Kidney (tissue), 14 donors: ENCODE measurements around the gene SLC4A8. TPM values are rescaled to one million over a fixed set of nuclear protein-coding genes. Genes with fewer than 3 reads are reported as not detected.
"Not testable (repeated sequence)": the region's sequence is repeated elsewhere in the genome, so short reads cannot be mapped to it uniquely, and the experiment has no call there.

Source experiments
- DNase-seq, 5 donors: peaks; one replicate each; pipeline ENCODE4 v3.0.0-alpha.2; 2013 to 2020
- FAIRE-seq: peaks from 2 replicates; lab custom pipeline; 2012; peaks lifted over from hg19 to GRCh38; lab: Jason Lieb, UNC
- H3K27ac ChIP-seq, 2 donors: one replicate each; pipeline ENCODE4 v1.7.0; 2013; ENCODE audit warnings: low read depth in 2 of 2, low read length in 2 of 2, inconsistent platforms in 1 of 2
- H3K27me3 ChIP-seq: one replicate; pipeline ENCODE4 v1.7.1; 2013; ENCODE audit warnings: low read length, inconsistent platforms; ENCODE audit not compliant: control insufficient read depth, insufficient read depth
- H3K36me3 ChIP-seq, 3 donors: one replicate each; pipeline versions ENCODE4 v1.7.0 to v1.7.1; 2013; ENCODE audit warnings: low read length in 3 of 3, control low read depth in 1 of 3, inconsistent platforms in 1 of 3; ENCODE audit not compliant: insufficient read depth in 3 of 3, control insufficient read depth in 2 of 3
- H3K4me1 ChIP-seq, 3 donors: one replicate each; pipeline versions ENCODE4 v1.7.0 to v1.7.1; 2013; ENCODE audit warnings: low read length in 3 of 3, inconsistent platforms in 1 of 3, low read depth in 1 of 3; ENCODE audit not compliant: control insufficient read depth in 2 of 3, insufficient read depth in 2 of 3
- H3K4me3 ChIP-seq, 3 donors: one replicate each; pipeline versions ENCODE4 v1.7.0 to v1.8.1; 2013; ENCODE audit warnings: low read length in 3 of 3, control low read depth in 1 of 3, inconsistent platforms in 1 of 3
- H3K9ac ChIP-seq, 3 donors: one replicate each; pipeline versions ENCODE4 v1.7.0 to v1.7.1; 2013; ENCODE audit warnings: low read length in 3 of 3, control low read depth in 1 of 3, inconsistent platforms in 1 of 3
- H3K9me3 ChIP-seq, 3 donors: one replicate each; pipeline versions ENCODE4 v1.7.0 to v1.7.1; 2013; ENCODE audit warnings: low read length in 3 of 3, control low read depth in 1 of 3, inconsistent platforms in 1 of 3; ENCODE audit not compliant: control insufficient read depth in 2 of 3, insufficient read depth in 1 of 3
- CTCF ChIP-seq: IDR thresholded peaks from 3 replicates; pipeline ENCODE4 v1.5.1; 2012; ENCODE audit warnings: mild to moderate bottlenecking, moderate library complexity, borderline replicate concordance; ENCODE audit not compliant: insufficient read depth; ENCODE audit errors: extremely low read depth
- intact Hi-C: fragments of 100-400 bp; cut with DNase I; formaldehyde crosslinking; loops from one replicate; pipeline ENCODE4 v1.11.1; 2022
- polyA plus RNA-seq: library from polyadenylated mRNA; stranded (reverse); fragments of 350-450 nt; fragmentation: Illumina TruSeq; extraction: RNeasy Lipid Tissue Mini Kit (QIAGEN cat#74804); gene quantifications from one replicate; pipeline ENCODE4 v1.2.3, GENCODE V29; 2014; ENCODE audit warnings: low read depth, low replicate concordance; ENCODE audit not compliant: insufficient read depth
- total RNA-seq: library from RNA; stranded (reverse); fragmentation: NEBNext Ultra II Directional; extraction: Animal tissue kit (Norgen Biotek cat#: 25700); gene quantifications from one replicate; pipeline ENCODE4 v1.2.1, GENCODE V29; 2021
- donor health status: control.
- donor health status: control.
- donor health status: control.
- donor health status: control.
- donor health status: control.
- donor health status: DM: yes; HTN: yes; CAD: no.
- donor health status: Normal renal cell carcinoma (clear cell type).

The SLC4A8 gene
- total and polyA plus RNA-seq, 2 donors from 2014 or later, result 2.4 to 3.4 TPM

- no peak for FAIRE-seq
- DNase-seq, result no peak
- intact Hi-C loops, result no loop called here
Measured at GRCh38 chr12:51511546-51512260, 87.1 kb downstream of the SLC4A8 start.

GRCh38 chr12:51512438-51512837 lies 87.8 kb downstream of the SLC4A8 start:
- no peaks in the 10 kb centered on the region for H3K27me3 ChIP-seq
- intact Hi-C loops, result no loop called here
- H3K27ac ChIP-seq, result no peak overlapping the region
- DNase-seq, result no peak
- no peaks in the 10 kb centered on the region for H3K36me3 ChIP-seq
- TF ChIP-seq CTCF, result no peak
- no peak overlapping the region for H3K4me3 ChIP-seq
- FAIRE-seq, result no peak
- no peaks in the 10 kb centered on the region for H3K4me1 ChIP-seq
- no peak overlapping the region for H3K9ac ChIP-seq
- no peaks in the 10 kb centered on the region for H3K9me3 ChIP-seq

More at GRCh38 chr12:51511546-51512260, 87.1 kb downstream of the SLC4A8 start:
- Histone ChIP-seq H3K27me3 (no peaks in the 10 kb centered on the region), H3K36me3 (no peaks in the 10 kb centered on the region), H3K4me3 (no peak overlapping the region), H3K4me1 (no peaks in the 10 kb centered on the region), H3K9me3 (no peaks in the 10 kb centered on the region), H3K27ac (no peak overlapping the region), H3K9ac (no peak overlapping the region)
- TF ChIP-seq CTCF, result no peak

GRCh38 chr12:51515037-51515436 lies 90.4 kb downstream of the SLC4A8 start:
- H3K27me3 ChIP-seq, H3K9ac ChIP-seq, H3K4me3 ChIP-seq, H3K4me1 ChIP-seq, H3K27ac ChIP-seq, intact Hi-C loops, FAIRE-seq, H3K36me3 ChIP-seq, DNase-seq, H3K9me3 ChIP-seq: not testable (repeated sequence)

GRCh38 chr12:51517316-51517715 lies 92.7 kb downstream of the SLC4A8 start:
- intact Hi-C loops, result no loop called here
- no peaks in the 10 kb centered on the region for H3K36me3 ChIP-seq
- no peak overlapping the region for H3K27ac ChIP-seq
- H3K27me3 ChIP-seq, result no peaks in the 10 kb centered on the region
- DNase-seq (no peak), FAIRE-seq (no peak)
- H3K4me1 ChIP-seq, result no peaks in the 10 kb centered on the region
- no peaks in the 10 kb centered on the region for H3K9me3 ChIP-seq
- H3K9ac ChIP-seq, result no peak overlapping the region
- no peak overlapping the region for H3K4me3 ChIP-seq
- no peak for TF ChIP-seq CTCF
